WTC11 (cell line): ENCODE results near the gene IGF2BP1. TPM values are rescaled to one million over a fixed set of nuclear protein-coding genes. Genes with fewer than 3 reads are reported as not detected.
"Not testable (repeated sequence)": the region's sequence is repeated elsewhere in the genome, so short reads cannot be mapped to it uniquely, and the experiment has no call there.

ENCODE experiments used
- ATAC-seq: fragments of 200-7000 bp; cut with Tn5 transposase; 2 replicates; pipeline ENCODE4 v1.10.0; 2021; ENCODE audit warnings: mild to moderate bottlenecking, moderate library complexity
- CTCF ChIA-PET: fragments of 300-600 bp; sonication (Branson Sonifier 250); formaldehyde crosslinking; loops from one replicate; lab custom pipeline; 2021; ENCODE audit warnings: antibody characterized with exemption; lab: Charles Lee
- POLR2A ChIA-PET: fragments of 350-600 bp; sonication (Branson Sonifier 250); formaldehyde crosslinking; loops from one replicate; lab custom pipeline; 2021; ENCODE audit warnings: antibody characterized with exemption; lab: Charles Lee
- DNase-seq: peaks from one replicate; pipeline ENCODE4 v3.0.0; 2021; ENCODE audit warnings: low spot score
- H3K27ac Mint-ChIP-seq: 2 replicates; pipeline ENCODE4 v1.8.0; 2021; ENCODE audit warnings: mixed read lengths
- H3K27me3 Mint-ChIP-seq: 2 replicates; pipeline ENCODE4 v1.8.0; 2021; ENCODE audit warnings: low read depth, mild to moderate bottlenecking, moderate library complexity, mixed read lengths
- H3K36me3 Mint-ChIP-seq: 2 replicates; pipeline ENCODE4 v1.8.0; 2021; ENCODE audit warnings: mixed read lengths
- H3K4me1 Mint-ChIP-seq: 2 replicates; pipeline ENCODE4 v1.8.0; 2022; ENCODE audit warnings: mixed read lengths
- H3K4me3 Mint-ChIP-seq: 2 replicates; pipeline ENCODE4 v1.8.0; 2021; ENCODE audit warnings: mild to moderate bottlenecking, moderate library complexity, mixed read lengths
- H3K9me3 Mint-ChIP-seq: 2 replicates; pipeline ENCODE4 v1.8.0; 2021; ENCODE audit warnings: mixed read lengths
- CREB1 ChIP-seq: sonication (generic); formaldehyde crosslinking; IDR thresholded peaks from 2 replicates; pipeline ENCODE4 v1.8.0; 2023; ENCODE audit warnings: mild to moderate bottlenecking, missing genetic modification reagents
- ELF4 ChIP-seq: sonication (generic); formaldehyde crosslinking; IDR thresholded peaks from 2 replicates; pipeline ENCODE4 v1.8.1; 2022; ENCODE audit warnings: low read depth, mild to moderate bottlenecking, moderate library complexity, missing genetic modification reagents
- GABPB1 ChIP-seq: sonication (generic); formaldehyde crosslinking; IDR thresholded peaks from 2 replicates; pipeline ENCODE4 v1.8.1; 2023; ENCODE audit warnings: mild to moderate bottlenecking, missing genetic modification reagents
- IRF2 ChIP-seq: sonication (generic); formaldehyde crosslinking; IDR thresholded peaks from 2 replicates; pipeline ENCODE4 v1.8.0; 2022; ENCODE audit warnings: low read depth, missing genetic modification reagents, borderline replicate concordance
- MXD4 ChIP-seq: fragments of 250-450 bp; sonication (Bioruptor Pico); IDR thresholded peaks from 2 replicates; pipeline ENCODE4 v1.8.0; 2021; ENCODE audit warnings: mild to moderate bottlenecking, moderate library complexity, borderline replicate concordance
- MYBL2 ChIP-seq: sonication (generic); formaldehyde crosslinking; IDR thresholded peaks from 2 replicates; pipeline ENCODE4 v1.8.1; 2023; ENCODE audit warnings: mild to moderate bottlenecking, moderate library complexity, missing genetic modification reagents
- NR2C2 ChIP-seq: sonication (generic); formaldehyde crosslinking; IDR thresholded peaks from 2 replicates; pipeline ENCODE4 v1.8.0; 2022; ENCODE audit warnings: mild to moderate bottlenecking, missing genetic modification reagents
- SMAD4 ChIP-seq: sonication (generic); formaldehyde crosslinking; IDR thresholded peaks from 2 replicates; pipeline ENCODE4 v1.8.0; 2022; ENCODE audit warnings: mild to moderate bottlenecking, missing genetic modification reagents
- SOX15 ChIP-seq: fragments of 250-450 bp; sonication (Bioruptor Pico); IDR thresholded peaks from 2 replicates; pipeline ENCODE4 v1.9.0; 2021; ENCODE audit warnings: mild to moderate bottlenecking
- TEAD4 ChIP-seq: sonication (generic); formaldehyde crosslinking; IDR thresholded peaks from 2 replicates; pipeline ENCODE4 v1.8.0; 2022; ENCODE audit warnings: mild to moderate bottlenecking, missing genetic modification reagents
- TP53 ChIP-seq: sonication (generic); formaldehyde crosslinking; IDR thresholded peaks from 2 replicates; pipeline ENCODE4 v1.8.1; 2023; ENCODE audit warnings: mild to moderate bottlenecking, missing genetic modification reagents
- USF1 ChIP-seq: sonication (generic); formaldehyde crosslinking; IDR thresholded peaks from 2 replicates; pipeline ENCODE4 v1.8.0; 2022; ENCODE audit warnings: mild to moderate bottlenecking, missing genetic modification reagents
- ZNF396 ChIP-seq: fragments of 250-450 bp; sonication (Bioruptor Pico); IDR thresholded peaks from 2 replicates; pipeline ENCODE4 v1.8.0; 2021; ENCODE audit warnings: mild to moderate bottlenecking, moderate library complexity, borderline replicate concordance
- total RNA-seq: library from RNA; stranded (reverse); gene quantifications from 3 replicates; pipeline ENCODE4 v1.2.3, GENCODE V29; 2021
- TF ChIP-seq, protein P1 (sequence below): fragments of 250-450 bp; sonication (Bioruptor Pico); IDR thresholded peaks from 2 replicates; pipeline ENCODE4 v1.9.0; 2021; ENCODE audit warnings: mild to moderate bottlenecking
- TF ChIP-seq, protein P2 (sequence below): fragments of 250-450 bp; sonication (Bioruptor Pico); IDR thresholded peaks from 2 replicates; pipeline ENCODE4 v1.9.0; 2021; ENCODE audit warnings: mild to moderate bottlenecking, borderline replicate concordance
- TF ChIP-seq, protein P3 (sequence below): fragments of 250-450 bp; sonication (Bioruptor Pico); IDR thresholded peaks from 2 replicates; pipeline ENCODE4 v1.9.0; 2021; ENCODE audit warnings: moderate library complexity, mild to moderate bottlenecking, inconsistent platforms, borderline replicate concordance
- TF ChIP-seq, protein P4 (sequence below): fragments of 200-600 bp; IDR thresholded peaks from 2 replicates; pipeline ENCODE4 v1.8.0; 2022; ENCODE audit warnings: antibody characterized with exemption
- TF ChIP-seq, protein P5 (sequence below): sonication (generic); formaldehyde crosslinking; IDR thresholded peaks from 2 replicates; pipeline ENCODE4 v1.8.0; 2022; ENCODE audit warnings: mild to moderate bottlenecking, missing genetic modification reagents
- TF ChIP-seq, protein P6 (sequence below): sonication (generic); formaldehyde crosslinking; conservative IDR thresholded peaks from 2 replicates; pipeline ENCODE4 v1.8.1; 2022; ENCODE audit warnings: mild to moderate bottlenecking, missing genetic modification reagents
- TF ChIP-seq, protein P7 (sequence below): sonication (generic); formaldehyde crosslinking; IDR thresholded peaks from 2 replicates; pipeline ENCODE4 v1.8.1; 2022; ENCODE audit warnings: missing genetic modification reagents, borderline replicate concordance

Gene IGF2BP1
- total RNA-seq, 1 experiment from 2014 or later = 392 TPM

GRCh38 chr17:49038544-49038943, 41.4 kb downstream of the IGF2BP1 start:
- no peak overlapping the region for H3K4me3 Mint-ChIP-seq
- TF ChIP-seq, protein P1, sequence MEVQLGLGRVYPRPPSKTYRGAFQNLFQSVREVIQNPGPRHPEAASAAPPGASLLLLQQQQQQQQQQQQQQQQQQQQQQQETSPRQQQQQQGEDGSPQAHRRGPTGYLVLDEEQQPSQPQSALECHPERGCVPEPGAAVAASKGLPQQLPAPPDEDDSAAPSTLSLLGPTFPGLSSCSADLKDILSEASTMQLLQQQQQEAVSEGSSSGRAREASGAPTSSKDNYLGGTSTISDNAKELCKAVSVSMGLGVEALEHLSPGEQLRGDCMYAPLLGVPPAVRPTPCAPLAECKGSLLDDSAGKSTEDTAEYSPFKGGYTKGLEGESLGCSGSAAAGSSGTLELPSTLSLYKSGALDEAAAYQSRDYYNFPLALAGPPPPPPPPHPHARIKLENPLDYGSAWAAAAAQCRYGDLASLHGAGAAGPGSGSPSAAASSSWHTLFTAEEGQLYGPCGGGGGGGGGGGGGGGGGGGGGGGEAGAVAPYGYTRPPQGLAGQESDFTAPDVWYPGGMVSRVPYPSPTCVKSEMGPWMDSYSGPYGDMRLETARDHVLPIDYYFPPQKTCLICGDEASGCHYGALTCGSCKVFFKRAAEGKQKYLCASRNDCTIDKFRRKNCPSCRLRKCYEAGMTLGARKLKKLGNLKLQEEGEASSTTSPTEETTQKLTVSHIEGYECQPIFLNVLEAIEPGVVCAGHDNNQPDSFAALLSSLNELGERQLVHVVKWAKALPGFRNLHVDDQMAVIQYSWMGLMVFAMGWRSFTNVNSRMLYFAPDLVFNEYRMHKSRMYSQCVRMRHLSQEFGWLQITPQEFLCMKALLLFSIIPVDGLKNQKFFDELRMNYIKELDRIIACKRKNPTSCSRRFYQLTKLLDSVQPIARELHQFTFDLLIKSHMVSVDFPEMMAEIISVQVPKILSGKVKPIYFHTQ = no peak
- TF ChIP-seq, protein P2, sequence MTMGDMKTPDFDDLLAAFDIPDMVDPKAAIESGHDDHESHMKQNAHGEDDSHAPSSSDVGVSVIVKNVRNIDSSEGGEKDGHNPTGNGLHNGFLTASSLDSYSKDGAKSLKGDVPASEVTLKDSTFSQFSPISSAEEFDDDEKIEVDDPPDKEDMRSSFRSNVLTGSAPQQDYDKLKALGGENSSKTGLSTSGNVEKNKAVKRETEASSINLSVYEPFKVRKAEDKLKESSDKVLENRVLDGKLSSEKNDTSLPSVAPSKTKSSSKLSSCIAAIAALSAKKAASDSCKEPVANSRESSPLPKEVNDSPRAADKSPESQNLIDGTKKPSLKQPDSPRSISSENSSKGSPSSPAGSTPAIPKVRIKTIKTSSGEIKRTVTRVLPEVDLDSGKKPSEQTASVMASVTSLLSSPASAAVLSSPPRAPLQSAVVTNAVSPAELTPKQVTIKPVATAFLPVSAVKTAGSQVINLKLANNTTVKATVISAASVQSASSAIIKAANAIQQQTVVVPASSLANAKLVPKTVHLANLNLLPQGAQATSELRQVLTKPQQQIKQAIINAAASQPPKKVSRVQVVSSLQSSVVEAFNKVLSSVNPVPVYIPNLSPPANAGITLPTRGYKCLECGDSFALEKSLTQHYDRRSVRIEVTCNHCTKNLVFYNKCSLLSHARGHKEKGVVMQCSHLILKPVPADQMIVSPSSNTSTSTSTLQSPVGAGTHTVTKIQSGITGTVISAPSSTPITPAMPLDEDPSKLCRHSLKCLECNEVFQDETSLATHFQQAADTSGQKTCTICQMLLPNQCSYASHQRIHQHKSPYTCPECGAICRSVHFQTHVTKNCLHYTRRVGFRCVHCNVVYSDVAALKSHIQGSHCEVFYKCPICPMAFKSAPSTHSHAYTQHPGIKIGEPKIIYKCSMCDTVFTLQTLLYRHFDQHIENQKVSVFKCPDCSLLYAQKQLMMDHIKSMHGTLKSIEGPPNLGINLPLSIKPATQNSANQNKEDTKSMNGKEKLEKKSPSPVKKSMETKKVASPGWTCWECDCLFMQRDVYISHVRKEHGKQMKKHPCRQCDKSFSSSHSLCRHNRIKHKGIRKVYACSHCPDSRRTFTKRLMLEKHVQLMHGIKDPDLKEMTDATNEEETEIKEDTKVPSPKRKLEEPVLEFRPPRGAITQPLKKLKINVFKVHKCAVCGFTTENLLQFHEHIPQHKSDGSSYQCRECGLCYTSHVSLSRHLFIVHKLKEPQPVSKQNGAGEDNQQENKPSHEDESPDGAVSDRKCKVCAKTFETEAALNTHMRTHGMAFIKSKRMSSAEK = no peak
- TF ChIP-seq, protein P3, sequence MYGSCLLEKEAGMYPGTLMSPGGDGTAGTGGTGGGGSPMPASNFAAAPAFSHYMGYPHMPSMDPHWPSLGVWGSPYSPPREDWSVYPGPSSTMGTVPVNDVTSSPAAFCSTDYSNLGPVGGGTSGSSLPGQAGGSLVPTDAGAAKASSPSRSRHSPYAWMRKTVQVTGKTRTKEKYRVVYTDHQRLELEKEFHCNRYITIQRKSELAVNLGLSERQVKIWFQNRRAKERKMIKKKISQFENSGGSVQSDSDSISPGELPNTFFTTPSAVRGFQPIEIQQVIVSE (CRISPR knock-in tag) = no peak
- TF ChIP-seq USF1 (CRISPR knock-in tag) (no peak), MXD4 (no peak), ELF4 (CRISPR knock-in tag) (no peak), SMAD4 (no peak), GABPB1 (CRISPR knock-in tag) (no peak), MYBL2 (CRISPR knock-in tag) (no peak), IRF2 (CRISPR knock-in tag) (no peak), TP53 (CRISPR knock-in tag) (no peak), ZNF396 (CRISPR knock-in tag) (no peak), TEAD4 (CRISPR knock-in tag) (no peak), NR2C2 (CRISPR knock-in tag) (no peak), SOX15 (CRISPR knock-in tag) (no peak), CREB1 (CRISPR knock-in tag) (no peak)
- TF ChIP-seq, protein P4, sequence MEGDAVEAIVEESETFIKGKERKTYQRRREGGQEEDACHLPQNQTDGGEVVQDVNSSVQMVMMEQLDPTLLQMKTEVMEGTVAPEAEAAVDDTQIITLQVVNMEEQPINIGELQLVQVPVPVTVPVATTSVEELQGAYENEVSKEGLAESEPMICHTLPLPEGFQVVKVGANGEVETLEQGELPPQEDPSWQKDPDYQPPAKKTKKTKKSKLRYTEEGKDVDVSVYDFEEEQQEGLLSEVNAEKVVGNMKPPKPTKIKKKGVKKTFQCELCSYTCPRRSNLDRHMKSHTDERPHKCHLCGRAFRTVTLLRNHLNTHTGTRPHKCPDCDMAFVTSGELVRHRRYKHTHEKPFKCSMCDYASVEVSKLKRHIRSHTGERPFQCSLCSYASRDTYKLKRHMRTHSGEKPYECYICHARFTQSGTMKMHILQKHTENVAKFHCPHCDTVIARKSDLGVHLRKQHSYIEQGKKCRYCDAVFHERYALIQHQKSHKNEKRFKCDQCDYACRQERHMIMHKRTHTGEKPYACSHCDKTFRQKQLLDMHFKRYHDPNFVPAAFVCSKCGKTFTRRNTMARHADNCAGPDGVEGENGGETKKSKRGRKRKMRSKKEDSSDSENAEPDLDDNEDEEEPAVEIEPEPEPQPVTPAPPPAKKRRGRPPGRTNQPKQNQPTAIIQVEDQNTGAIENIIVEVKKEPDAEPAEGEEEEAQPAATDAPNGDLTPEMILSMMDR = no peak
- TF ChIP-seq, protein P5, sequence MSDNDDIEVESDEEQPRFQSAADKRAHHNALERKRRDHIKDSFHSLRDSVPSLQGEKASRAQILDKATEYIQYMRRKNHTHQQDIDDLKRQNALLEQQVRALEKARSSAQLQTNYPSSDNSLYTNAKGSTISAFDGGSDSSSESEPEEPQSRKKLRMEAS (CRISPR knock-in tag) = no peak
- TF ChIP-seq, protein P6, sequence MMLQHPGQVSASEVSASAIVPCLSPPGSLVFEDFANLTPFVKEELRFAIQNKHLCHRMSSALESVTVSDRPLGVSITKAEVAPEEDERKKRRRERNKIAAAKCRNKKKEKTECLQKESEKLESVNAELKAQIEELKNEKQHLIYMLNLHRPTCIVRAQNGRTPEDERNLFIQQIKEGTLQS (CRISPR knock-in tag) = no peak
- TF ChIP-seq, protein P7, sequence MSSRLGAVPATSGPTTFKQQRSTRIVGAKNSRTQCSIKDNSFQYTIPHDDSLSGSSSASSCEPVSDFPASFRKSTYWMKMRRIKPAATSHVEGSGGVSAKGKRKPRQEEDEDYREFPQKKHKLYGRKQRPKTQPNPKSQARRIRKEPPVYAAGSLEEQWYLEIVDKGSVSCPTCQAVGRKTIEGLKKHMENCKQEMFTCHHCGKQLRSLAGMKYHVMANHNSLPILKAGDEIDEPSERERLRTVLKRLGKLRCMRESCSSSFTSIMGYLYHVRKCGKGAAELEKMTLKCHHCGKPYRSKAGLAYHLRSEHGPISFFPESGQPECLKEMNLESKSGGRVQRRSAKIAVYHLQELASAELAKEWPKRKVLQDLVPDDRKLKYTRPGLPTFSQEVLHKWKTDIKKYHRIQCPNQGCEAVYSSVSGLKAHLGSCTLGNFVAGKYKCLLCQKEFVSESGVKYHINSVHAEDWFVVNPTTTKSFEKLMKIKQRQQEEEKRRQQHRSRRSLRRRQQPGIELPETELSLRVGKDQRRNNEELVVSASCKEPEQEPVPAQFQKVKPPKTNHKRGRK (CRISPR knock-in tag) = no peak
- peaks cover 11% of the 10 kb centered on the region for H3K4me1 Mint-ChIP-seq
- H3K27ac Mint-ChIP-seq = no peak overlapping the region
- ATAC-seq = no peak
- H3K27me3 Mint-ChIP-seq = no peaks in the 10 kb centered on the region
- peaks cover 67% of the 10 kb centered on the region for H3K36me3 Mint-ChIP-seq
- CTCF ChIA-PET = no interaction called here
- POLR2A ChIA-PET = interaction anchor here (0.7 kb wide), 1 partner anchor 14 kb away, joined by 7 read pairs; no protein-coding TSS in a partner anchor
- no peak for DNase-seq
- no peaks in the 10 kb centered on the region for H3K9me3 Mint-ChIP-seq

DNA sequence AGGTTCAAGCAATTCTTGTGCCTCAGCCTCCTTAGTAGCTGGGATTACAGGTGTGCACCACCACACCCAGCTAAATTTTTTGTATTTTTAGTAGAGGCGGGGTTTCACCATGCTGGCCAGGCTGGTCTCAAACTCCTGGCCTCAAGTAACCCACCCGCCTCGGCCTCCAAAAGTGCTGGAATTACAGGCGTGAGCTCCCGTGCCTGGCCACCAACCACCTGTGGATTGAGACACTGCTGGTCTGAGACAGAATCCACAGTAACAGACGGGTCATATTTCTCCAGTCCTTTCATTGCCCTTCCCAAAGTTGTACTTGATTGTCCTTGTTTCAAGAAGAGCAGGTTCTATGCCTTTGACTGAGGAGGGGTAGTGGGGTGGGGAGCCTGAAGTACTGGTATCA, 42.3 kb downstream of the IGF2BP1 start:
- not testable (repeated sequence) for H3K4me3 Mint-ChIP-seq, DNase-seq, H3K9me3 Mint-ChIP-seq, H3K27me3 Mint-ChIP-seq, H3K27ac Mint-ChIP-seq, ATAC-seq
- peaks cover 10% of the 10 kb centered on the region for H3K4me1 Mint-ChIP-seq
- ChIA-PET CTCF (interaction anchor here (0.5 kb wide), 1 partner anchor 41 kb away, joined by 3 read pairs; no protein-coding TSS in a partner anchor), POLR2A (interaction anchor here (0.6 kb wide), 1 partner anchor 118 kb away, joined by 3 read pairs; no protein-coding TSS in a partner anchor)
- peaks cover 77% of the 10 kb centered on the region for H3K36me3 Mint-ChIP-seq
